CD14-positive monocyte (primary cell): ENCODE results near the gene TMEM86A. TPM values are rescaled to one million over a fixed set of nuclear protein-coding genes. Genes with fewer than 3 reads are reported as not detected.

Experiments used
- DNase-seq, 3 donors: peaks; one replicate each; pipeline ENCODE4 v3.0.0-alpha.2; 2011 to 2022
- H2AFZ ChIP-seq: 2 replicates; pipeline ENCODE4 v1.6.0; 2012; ENCODE audit warnings: mild to moderate bottlenecking, low read depth, low read length, inconsistent platforms; ENCODE audit not compliant: insufficient read depth, poor library complexity, severe bottlenecking
- H3K27ac ChIP-seq, 2 donors: 1 replicate in 1 of 2; 2 replicates in 1 of 2; pipeline ENCODE4 v1.5.1; 2012 to 2013; ENCODE audit warnings: low read length in 2 of 2, control low read depth in 1 of 2, inconsistent platforms in 1 of 2, low read depth in 1 of 2, mild to moderate bottlenecking in 1 of 2
- H3K27me3 ChIP-seq, 2 donors: one replicate each; pipeline versions ENCODE4 v1.6.0 to v1.6.1; 2011 to 2013; ENCODE audit warnings: low read length in 2 of 2; ENCODE audit not compliant: control insufficient read depth in 2 of 2, insufficient read depth in 2 of 2
- H3K36me3 ChIP-seq, 2 donors: replicated peaks in 1 of 2; 1 replicate in 1 of 2; 2 replicates in 1 of 2; pipeline versions ENCODE4 v1.5.1 to v1.6.1; 2012 to 2013; ENCODE audit warnings: low read length in 2 of 2, control low read depth in 1 of 2, inconsistent platforms in 1 of 2, mild to moderate bottlenecking in 1 of 2; ENCODE audit not compliant: insufficient read depth in 2 of 2, control insufficient read depth in 1 of 2
- H3K4me1 ChIP-seq, 2 donors: 1 replicate in 1 of 2; 2 replicates in 1 of 2; pipeline versions ENCODE4 v1.5.1 to v1.6.1; 2012 to 2013; ENCODE audit warnings: low read length in 2 of 2, control low read depth in 1 of 2, inconsistent platforms in 1 of 2, mild to moderate bottlenecking in 1 of 2, moderate library complexity in 1 of 2; ENCODE audit not compliant: insufficient read depth in 2 of 2, control insufficient read depth in 1 of 2
- H3K4me2 ChIP-seq: replicated peaks from 2 replicates; pipeline ENCODE3; 2012; ENCODE audit warnings: low read length, moderate library complexity, mild to moderate bottlenecking; ENCODE audit not compliant: poor library complexity, severe bottlenecking; ENCODE audit errors: extremely low read depth
- H3K4me3 ChIP-seq, 3 experiments: fragments of 200-600 bp in 1 of 3; sonication (generic) in 1 of 3; replicated peaks in 1 of 3; 1 replicate in 2 of 3; 2 replicates in 1 of 3; pipeline ENCODE4 v1.5.1; 2011 to 2013; ENCODE audit warnings: low read length in 3 of 3, mild to moderate bottlenecking in 3 of 3, control low read depth in 2 of 3, low read depth in 2 of 3, inconsistent platforms in 1 of 3, moderate library complexity in 1 of 3
- H3K79me2 ChIP-seq: 2 replicates; pipeline ENCODE4 v1.6.0; 2012; ENCODE audit warnings: mild to moderate bottlenecking, control low read depth, inconsistent platforms, low read length, moderate library complexity; ENCODE audit not compliant: insufficient read depth
- H3K9ac ChIP-seq: 2 replicates; pipeline ENCODE4 v1.6.0; 2017; ENCODE audit warnings: low read length, mild to moderate bottlenecking; ENCODE audit not compliant: insufficient read depth, poor library complexity, severe bottlenecking
- H3K9me3 ChIP-seq, 2 donors: replicated peaks in 1 of 2; 1 replicate in 1 of 2; 2 replicates in 1 of 2; pipeline versions ENCODE4 v1.5.1 to v1.6.1; 2012 to 2013; ENCODE audit warnings: low read length in 2 of 2, control low read depth in 1 of 2; ENCODE audit not compliant: control insufficient read depth in 1 of 2, insufficient read depth in 1 of 2
- H4K20me1 ChIP-seq: 2 replicates; pipeline ENCODE4 v1.6.0; 2012; ENCODE audit warnings: mild to moderate bottlenecking, low read length, control low read depth, moderate library complexity; ENCODE audit not compliant: insufficient read depth
- H3K27ac Mint-ChIP-seq, 7 donors: one replicate each; pipeline ENCODE4 v1.8.0; 2020; ENCODE audit warnings: mild to moderate bottlenecking in 7 of 7, mixed read lengths in 7 of 7, moderate library complexity in 6 of 7, inconsistent platforms in 2 of 7
- H3K27me3 Mint-ChIP-seq, 3 donors: one replicate each; pipeline ENCODE4 v1.8.0; 2021 to 2022; ENCODE audit warnings: low read depth in 3 of 3, mild to moderate bottlenecking in 3 of 3, mixed read lengths in 3 of 3, moderate library complexity in 3 of 3, inconsistent platforms in 1 of 3
- H3K36me3 Mint-ChIP-seq, 2 donors: one replicate each; pipeline ENCODE4 v1.8.0; 2020; ENCODE audit warnings: mixed read lengths in 2 of 2, inconsistent platforms in 1 of 2, mild to moderate bottlenecking in 1 of 2
- H3K4me1 Mint-ChIP-seq: one replicate; pipeline ENCODE4 v1.8.0; 2020; ENCODE audit warnings: mild to moderate bottlenecking, mixed read lengths
- H3K4me3 Mint-ChIP-seq, 2 donors: one replicate each; pipeline ENCODE4 v1.8.0; 2020; ENCODE audit warnings: mild to moderate bottlenecking in 2 of 2, mixed read lengths in 2 of 2, moderate library complexity in 1 of 2
- H3K9me3 Mint-ChIP-seq, 7 donors: one replicate each; pipeline ENCODE4 v1.8.0; 2020 to 2022; ENCODE audit warnings: mixed read lengths in 7 of 7, mild to moderate bottlenecking in 6 of 7, moderate library complexity in 6 of 7, inconsistent platforms in 2 of 7
- WGBS: methylation state at CpG from one replicate; pipeline ENCODE4 v1.1.5; 2013; ENCODE audit warnings: missing lambda C conversion rate; ENCODE audit not compliant: insufficient coverage; 5-methylcytosine and 5-hydroxymethylcytosine counted together
- intact Hi-C, 2 donors: fragments of 100-400 bp; cut with micrococcal nuclease; formaldehyde crosslinking; loops; one replicate each; pipeline versions ENCODE4 v1.15.0 to v1.15.1; 2023
- polyA plus RNA-seq, 3 donors: library from polyadenylated mRNA; depleted of rRNA in 1 of 3; unstranded in 2 of 3; stranded (reverse) in 1 of 3; fragments of 300-500 nt in 2 of 3; fragments of >200 nt in 1 of 3; fragmentation: Illumina TruSeq in 2 of 3; gene quantifications; 1 replicate in 2 of 3; 2 replicates in 1 of 3; pipeline ENCODE4 v1.2.3, GENCODE V29; 2012 to 2021
- TF ChIP-seq, protein P1 (sequence below): fragments of 200-600 bp; IDR thresholded peaks from one replicate; pipeline ENCODE4 v1.8.0; 2022; ENCODE audit warnings: antibody characterized with exemption, mild to moderate bottlenecking

TMEM86A gene
- polyA plus RNA-seq, 3 donors, result 1.3 to 4.3 (median 3.5) TPM

DNA sequence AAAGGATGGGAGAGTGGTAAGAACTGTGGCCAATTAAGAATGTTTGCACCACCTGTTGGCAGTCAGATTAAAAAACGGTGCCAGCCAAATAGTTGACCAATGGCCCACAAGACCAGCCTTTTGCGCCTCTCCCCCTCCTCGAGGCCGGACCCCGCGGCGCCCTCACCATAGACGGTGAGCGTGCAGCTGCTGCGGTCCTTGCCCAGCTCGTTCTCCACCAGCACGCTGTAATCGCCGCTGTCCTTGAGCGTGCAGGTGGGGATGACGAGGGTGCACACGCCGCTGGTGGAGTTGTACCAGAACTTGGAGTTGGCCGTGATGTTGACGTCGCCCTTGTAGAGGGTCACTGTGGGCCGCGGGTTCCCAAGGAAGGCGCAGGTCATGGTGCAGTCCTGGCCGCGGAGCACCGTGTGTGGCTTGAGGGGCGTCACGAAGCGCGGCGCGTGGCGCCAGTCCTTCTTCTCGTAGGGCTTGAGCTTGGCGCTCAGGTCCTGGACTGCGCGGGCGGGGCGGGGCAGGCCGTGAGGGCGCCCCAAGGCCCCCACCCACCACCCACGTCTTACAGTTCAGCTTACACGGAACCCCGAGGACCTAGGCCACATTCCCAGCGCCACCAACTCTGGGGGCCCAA is 7.2 kb downstream of the TMEM86A start:
- Histone ChIP-seq H3K4me1 (peaks cover 18 to 19% of the 10 kb centered on the region in 2 donors), H3K79me2 (no peaks in the 10 kb centered on the region), H3K4me3 (peak overlapping the region in 2 of 3 experiments; percentile 19 to 55), H4K20me1 (no peaks in the 10 kb centered on the region), H3K27me3 (peaks cover 21 to 31% of the 10 kb centered on the region in 2 donors), H3K9ac (no peak overlapping the region), H3K4me2 (peak overlapping the region; percentile 65), H3K27ac (no peak overlapping the region), H3K9me3 (no peaks in the 10 kb centered on the region), H3K36me3 (no peaks in the 10 kb centered on the region), H2AFZ (no peak overlapping the region)
- 1% methylated on average over 41 of the region's 46 CpGs for WGBS
- peaks cover 0 to 8% (median 0%) of the 10 kb centered on the region in 7 donors for H3K9me3 Mint-ChIP-seq
- peaks cover 31 to 46% (median 37%) of the 10 kb centered on the region in 3 donors for H3K27me3 Mint-ChIP-seq
- TF ChIP-seq, protein P1, sequence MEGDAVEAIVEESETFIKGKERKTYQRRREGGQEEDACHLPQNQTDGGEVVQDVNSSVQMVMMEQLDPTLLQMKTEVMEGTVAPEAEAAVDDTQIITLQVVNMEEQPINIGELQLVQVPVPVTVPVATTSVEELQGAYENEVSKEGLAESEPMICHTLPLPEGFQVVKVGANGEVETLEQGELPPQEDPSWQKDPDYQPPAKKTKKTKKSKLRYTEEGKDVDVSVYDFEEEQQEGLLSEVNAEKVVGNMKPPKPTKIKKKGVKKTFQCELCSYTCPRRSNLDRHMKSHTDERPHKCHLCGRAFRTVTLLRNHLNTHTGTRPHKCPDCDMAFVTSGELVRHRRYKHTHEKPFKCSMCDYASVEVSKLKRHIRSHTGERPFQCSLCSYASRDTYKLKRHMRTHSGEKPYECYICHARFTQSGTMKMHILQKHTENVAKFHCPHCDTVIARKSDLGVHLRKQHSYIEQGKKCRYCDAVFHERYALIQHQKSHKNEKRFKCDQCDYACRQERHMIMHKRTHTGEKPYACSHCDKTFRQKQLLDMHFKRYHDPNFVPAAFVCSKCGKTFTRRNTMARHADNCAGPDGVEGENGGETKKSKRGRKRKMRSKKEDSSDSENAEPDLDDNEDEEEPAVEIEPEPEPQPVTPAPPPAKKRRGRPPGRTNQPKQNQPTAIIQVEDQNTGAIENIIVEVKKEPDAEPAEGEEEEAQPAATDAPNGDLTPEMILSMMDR, result no peak
- DNase-seq, result no peak
- H3K27ac Mint-ChIP-seq, result peak overlapping the region in 1 of 7 donors; percentile 26
- H3K4me1 Mint-ChIP-seq, result peaks cover 28% of the 10 kb centered on the region
- peaks cover 16 to 25% of the 10 kb centered on the region in 2 donors for H3K36me3 Mint-ChIP-seq
- H3K4me3 Mint-ChIP-seq, result peak overlapping the region; percentile 44 to 87
- intact Hi-C loops, result no loop called here

DNA sequence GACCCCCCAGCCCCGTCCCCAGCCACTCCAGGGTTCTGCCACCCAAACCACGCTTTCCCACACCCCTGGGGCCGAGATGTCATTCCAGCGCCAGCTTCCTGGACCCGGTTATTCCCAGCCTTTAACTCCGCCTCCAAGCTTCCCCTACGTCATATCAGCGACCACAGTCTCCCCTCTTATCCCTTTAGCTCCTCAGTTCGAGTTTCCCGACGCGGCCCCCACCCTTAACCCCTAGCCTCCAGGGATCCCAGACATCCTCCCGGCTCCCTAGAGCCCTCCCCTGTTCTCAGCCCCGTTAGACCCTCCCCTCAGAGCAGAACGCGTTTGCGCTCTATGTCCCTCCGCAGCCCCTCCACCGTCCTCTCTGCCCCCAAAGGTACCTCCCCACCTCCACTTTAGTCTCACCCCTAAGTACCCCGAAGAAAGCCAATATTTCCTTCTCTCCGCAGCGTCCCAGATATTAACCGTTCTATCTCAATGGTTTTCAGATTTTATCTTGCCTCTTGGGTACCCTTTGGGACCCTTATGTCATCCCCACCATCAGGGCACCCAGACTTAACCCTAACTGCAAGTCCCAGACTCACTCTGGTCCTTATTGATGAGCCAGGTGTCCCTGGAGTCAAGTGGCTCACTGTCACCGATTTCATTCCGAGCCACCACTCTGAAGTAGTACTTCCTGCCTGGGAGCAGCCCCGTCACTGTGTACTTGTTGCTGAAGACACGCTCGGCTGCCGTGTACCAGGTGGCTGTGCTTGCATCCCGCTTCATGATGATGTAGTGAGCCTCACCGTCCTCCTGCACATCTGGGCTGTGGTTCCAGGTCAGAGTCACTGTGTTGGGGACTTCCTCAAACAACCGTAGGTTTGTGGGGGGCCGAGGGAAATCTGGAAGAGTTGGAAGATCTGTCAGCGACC is 8.0 kb downstream of the TMEM86A start:
- peak in 1 of 3 donors; percentile 4 for DNase-seq
- Histone ChIP-seq H3K4me1 (peaks cover 18 to 19% of the 10 kb centered on the region in 2 donors), H3K9ac (no peak overlapping the region), H3K4me3 (peak overlapping the region in 1 of 3 experiments; percentile 52), H2AFZ (peak overlapping the region; percentile 36), H3K36me3 (no peaks in the 10 kb centered on the region), H3K27me3 (peaks cover 21 to 31% of the 10 kb centered on the region in 2 donors), H3K4me2 (peak overlapping the region; percentile 34), H3K79me2 (no peaks in the 10 kb centered on the region), H3K27ac (no peak overlapping the region), H4K20me1 (no peaks in the 10 kb centered on the region), H3K9me3 (no peaks in the 10 kb centered on the region)
- Mint-ChIP-seq H3K27me3 (peaks cover 30 to 46% (median 37%) of the 10 kb centered on the region in 3 donors), H3K4me3 (peak overlapping the region; percentile 68 to 84), H3K36me3 (peaks cover 8 to 18% of the 10 kb centered on the region in 2 donors), H3K27ac (peak overlapping the region in 3 of 7 donors; percentile 5 to 56 (median 38)), H3K4me1 (peaks cover 28% of the 10 kb centered on the region), H3K9me3 (peaks cover 0 to 8% (median 0%) of the 10 kb centered on the region in 7 donors)
- WGBS, result 2% methylated on average over 28 of the region's 34 CpGs
- intact Hi-C loops, result no loop called here
- TF ChIP-seq, protein P1, result no peak
